Naive B cell (primary cell): ENCODE results near the gene USP27X. TPM values are rescaled to one million over a fixed set of nuclear protein-coding genes. Genes with fewer than 3 reads are reported as not detected.

Source experiments
- ATAC-seq, 2 donors: fragments of 150-1000 bp; cut with Tn5 transposase; 2 replicates each; pipeline ENCODE4 v1.10.0; 2021; ENCODE audit warnings: low read depth in 2 of 2, mild to moderate bottlenecking in 2 of 2, moderate library complexity in 2 of 2
- DNase-seq: peaks from one replicate; pipeline ENCODE4 v3.0.0; 2022
- H3K27ac Mint-ChIP-seq, 6 donors: one replicate each; pipeline ENCODE4 v1.8.0; 2020 to 2022; ENCODE audit warnings: mild to moderate bottlenecking in 6 of 6, mixed read lengths in 6 of 6, moderate library complexity in 5 of 6, inconsistent platforms in 2 of 6
- H3K27me3 Mint-ChIP-seq, 3 donors: one replicate each; pipeline ENCODE4 v1.8.0; 2021 to 2022; ENCODE audit warnings: mixed read lengths in 3 of 3, mild to moderate bottlenecking in 1 of 3
- H3K36me3 Mint-ChIP-seq, 2 donors: one replicate each; pipeline ENCODE4 v1.8.0; 2020 to 2022; ENCODE audit warnings: mixed read lengths in 2 of 2, inconsistent platforms in 1 of 2, mild to moderate bottlenecking in 1 of 2
- H3K4me1 Mint-ChIP-seq, 3 donors: one replicate each; pipeline ENCODE4 v1.8.0; 2020 to 2022; ENCODE audit warnings: mixed read lengths in 3 of 3, inconsistent platforms in 1 of 3, mild to moderate bottlenecking in 1 of 3, moderate library complexity in 1 of 3
- H3K4me3 Mint-ChIP-seq, 8 donors: one replicate each; pipeline ENCODE4 v1.8.0; 2020 to 2022; ENCODE audit warnings: mild to moderate bottlenecking in 8 of 8, mixed read lengths in 8 of 8, moderate library complexity in 8 of 8, inconsistent platforms in 2 of 8
- H3K9me3 Mint-ChIP-seq, 7 donors: one replicate each; pipeline ENCODE4 v1.8.0; 2020 to 2022; ENCODE audit warnings: mixed read lengths in 7 of 7, mild to moderate bottlenecking in 5 of 7, inconsistent platforms in 2 of 7, moderate library complexity in 1 of 7
- polyA plus RNA-seq, 6 donors: library from polyadenylated mRNA; unstranded; fragments of 300-500 nt; fragmentation: Illumina TruSeq; gene quantifications; one replicate each; pipeline ENCODE4 v1.2.3, GENCODE V29; 2021; ENCODE audit warnings: low read depth in 6 of 6

Gene USP27X
- polyA plus RNA-seq, 6 donors from 2014 or later = 0.35 to 1.4 (median 0.71) TPM; not detected in 1

DNA sequence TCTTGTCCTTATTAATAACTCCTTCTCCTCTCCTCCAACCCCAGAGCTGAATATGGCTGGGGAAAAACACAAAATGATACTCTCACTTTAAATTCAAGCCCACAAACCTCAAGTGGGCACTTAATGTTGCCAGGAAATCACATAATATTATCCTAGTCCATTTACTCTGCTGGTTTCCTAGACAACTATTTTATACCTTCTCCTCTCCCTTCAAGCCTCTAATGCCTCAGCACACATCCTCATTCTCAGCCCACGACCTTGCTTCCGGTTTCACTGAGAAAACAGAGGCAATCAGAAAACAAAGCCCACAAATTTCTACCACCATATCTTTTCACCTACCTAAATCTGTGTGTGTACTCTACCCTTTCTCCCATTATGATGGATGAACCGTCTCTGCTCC, 31.1 kb downstream of the USP27X start:
- Mint-ChIP-seq H3K9me3 (peaks cover 0 to 3% (median 0%) of the 10 kb centered on the region in 7 donors), H3K4me3 (peak overlapping the region in 1 of 8 donors; percentile 1), H3K4me1 (peaks cover 9 to 15% (median 13%) of the 10 kb centered on the region in 3 donors), H3K27me3 (peaks cover 0 to 8% (median 0%) of the 10 kb centered on the region in 3 donors), H3K36me3 (no peaks in the 10 kb centered on the region), H3K27ac (peak overlapping the region in 5 of 6 donors; percentile 65 to 98 (median 91))
- peak; percentile 91 to 97 for ATAC-seq
- peak; percentile 7 for DNase-seq

- Mint-ChIP-seq H3K27ac (no peak overlapping the region), H3K27me3 (peaks cover 0 to 8% (median 0%) of the 10 kb centered on the region in 3 donors), H3K4me3 (no peak overlapping the region), H3K9me3 (peaks cover 0 to 3% (median 0%) of the 10 kb centered on the region in 7 donors), H3K4me1 (peaks cover 9 to 15% (median 13%) of the 10 kb centered on the region in 3 donors), H3K36me3 (no peaks in the 10 kb centered on the region)
- ATAC-seq (no peak), DNase-seq (no peak)
Observed at GRCh38 chrX:49912086-49912485, 32.8 kb downstream of the USP27X start.

DNA sequence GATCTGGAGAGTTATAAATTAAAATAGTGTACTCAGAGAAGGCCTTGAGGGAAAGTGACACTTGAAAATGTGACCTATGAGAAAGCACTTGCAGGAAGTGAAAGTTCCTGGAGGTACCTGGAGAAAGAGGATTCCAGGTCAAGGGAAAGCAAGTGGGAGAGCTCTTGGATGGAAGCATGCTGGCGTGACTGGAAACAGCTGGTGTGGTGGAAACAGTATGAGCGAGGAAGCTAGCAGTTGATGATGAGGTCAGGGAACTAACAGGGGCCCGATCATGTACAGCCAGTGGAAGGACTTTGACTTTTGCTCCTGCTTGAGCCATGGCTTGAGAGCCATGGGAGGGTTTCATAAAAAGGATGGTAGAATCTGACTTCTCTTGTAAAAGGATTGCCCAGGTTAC, 33.6 kb downstream of the USP27X start:
- DNase-seq = no peak
- Mint-ChIP-seq H3K27me3 (peaks cover 0 to 8% (median 0%) of the 10 kb centered on the region in 3 donors), H3K4me3 (no peak overlapping the region)

GRCh38 chrX:49915361-49916222, 36.3 kb downstream of the USP27X start:
- H3K27ac Mint-ChIP-seq = no peak overlapping the region
- no peaks in the 10 kb centered on the region for H3K36me3 Mint-ChIP-seq
- no peaks in the 10 kb centered on the region for H3K27me3 Mint-ChIP-seq
- H3K4me3 Mint-ChIP-seq = no peak overlapping the region
- H3K4me1 Mint-ChIP-seq = peaks cover under 1 to 5% (median 3%) of the 10 kb centered on the region in 3 donors
- DNase-seq (peak; percentile 47), ATAC-seq (peak; percentile 68)
- H3K9me3 Mint-ChIP-seq = no peaks in the 10 kb centered on the region

More for the DNA sequence above, 33.6 kb downstream of the USP27X start:
- H3K27ac Mint-ChIP-seq = no peak overlapping the region
- no peaks in the 10 kb centered on the region for H3K36me3 Mint-ChIP-seq
- ATAC-seq = no peak
- peaks cover 9 to 15% (median 13%) of the 10 kb centered on the region in 3 donors for H3K4me1 Mint-ChIP-seq
- peaks cover 0 to 3% (median 0%) of the 10 kb centered on the region in 7 donors for H3K9me3 Mint-ChIP-seq

- ATAC-seq (no peak), DNase-seq (peak; percentile 25)
- Mint-ChIP-seq H3K27me3 (no peaks in the 10 kb centered on the region), H3K4me1 (peaks cover 0 to 9% (median 8%) of the 10 kb centered on the region in 3 donors), H3K36me3 (no peaks in the 10 kb centered on the region), H3K4me3 (peak overlapping the region in 1 of 8 donors; percentile 56), H3K27ac (no peak overlapping the region), H3K9me3 (no peaks in the 10 kb centered on the region)
Observed at GRCh38 chrX:49919617-49920016, 40.3 kb downstream of the USP27X start.

DNA sequence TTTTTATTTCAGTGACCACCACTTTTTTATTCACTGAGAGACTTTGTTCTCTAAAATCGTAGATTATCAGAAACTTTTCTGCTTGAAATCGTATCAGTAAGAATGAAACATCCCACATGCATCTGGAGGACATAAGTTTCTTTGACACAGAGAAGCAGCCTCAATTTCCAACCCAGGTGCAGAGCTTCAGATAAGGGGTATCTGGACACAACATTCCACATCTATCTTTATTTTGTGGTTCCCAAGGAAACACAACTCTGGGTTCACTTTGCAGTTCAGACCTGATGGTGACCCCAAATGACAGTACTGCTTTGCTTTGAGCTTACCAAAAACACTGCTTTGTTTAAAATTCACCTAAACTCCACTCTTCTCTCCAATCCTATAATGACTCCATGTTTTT, 41.8 kb downstream of the USP27X start:
- H3K27me3 Mint-ChIP-seq = no peaks in the 10 kb centered on the region
- DNase-seq = no peak
- H3K27ac Mint-ChIP-seq = peak overlapping the region in 1 of 6 donors; percentile 84
- H3K36me3 Mint-ChIP-seq = no peaks in the 10 kb centered on the region
- peaks cover 0 to 9% (median 8%) of the 10 kb centered on the region in 3 donors for H3K4me1 Mint-ChIP-seq
- ATAC-seq = no peak
- peak overlapping the region in 1 of 8 donors; percentile 90 for H3K4me3 Mint-ChIP-seq
- H3K9me3 Mint-ChIP-seq = no peaks in the 10 kb centered on the region

GRCh38 chrX:49922291-49923241, 43.3 kb downstream of the USP27X start, which contains the start of gene CLCN5:
Gene CLCN5, plus strand, starts transcription at chrX:49922596. Its CDS starts 2,703 bp downstream, at chrX:49925299.
- ATAC-seq (peak; percentile 95), DNase-seq (peak; percentile 92)
- H3K9me3 Mint-ChIP-seq = no peaks in the 10 kb centered on the region
- peak within 1 kb of the TSS; percentile 78 to 93 (median 90) for H3K4me3 Mint-ChIP-seq
- H3K27me3 Mint-ChIP-seq = no peaks in the 10 kb centered on the region
- peak within 1 kb of the TSS; percentile 9 to 92 (median 72) for H3K27ac Mint-ChIP-seq
- peaks cover 0 to 9% (median 8%) of the 10 kb centered on the region in 3 donors for H3K4me1 Mint-ChIP-seq
- H3K36me3 Mint-ChIP-seq = no peaks in the 10 kb centered on the region

DNA sequence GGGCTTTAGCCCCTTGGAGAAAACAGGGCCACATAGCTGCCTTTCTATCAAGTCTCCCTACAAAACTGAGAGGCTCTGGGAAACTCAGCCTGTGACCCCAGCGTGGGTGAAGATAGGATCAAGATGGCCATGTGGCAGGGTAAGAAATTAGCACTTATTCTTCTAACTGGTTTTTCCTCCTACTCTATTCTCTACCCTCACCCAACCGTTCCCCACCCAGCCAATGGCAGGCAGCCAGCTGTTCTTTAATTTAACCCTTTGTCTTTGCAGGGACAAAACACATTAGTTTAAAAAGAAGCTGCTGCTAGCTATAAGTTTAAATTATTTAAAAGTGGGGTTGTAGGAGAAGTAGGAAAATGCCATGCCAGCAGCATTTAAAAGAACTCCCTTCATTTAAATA, 45.9 kb downstream of the USP27X start:
- no peak for ATAC-seq
- Mint-ChIP-seq H3K27me3 (no peaks in the 10 kb centered on the region), H3K9me3 (no peaks in the 10 kb centered on the region), H3K4me3 (peak overlapping the region in 2 of 8 donors; percentile 22 to 30), H3K36me3 (no peaks in the 10 kb centered on the region), H3K4me1 (peaks cover 0 to 9% (median 4%) of the 10 kb centered on the region in 3 donors), H3K27ac (no peak overlapping the region)
- no peak for DNase-seq

- Mint-ChIP-seq H3K9me3 (no peaks in the 10 kb centered on the region), H3K27ac (no peak overlapping the region), H3K4me1 (no peaks in the 10 kb centered on the region), H3K27me3 (no peaks in the 10 kb centered on the region), H3K36me3 (no peaks in the 10 kb centered on the region), H3K4me3 (no peak overlapping the region)
- ATAC-seq (no peak), DNase-seq (no peak)
Observed at GRCh38 chrX:49930039-49930438, 50.8 kb downstream of the USP27X start.

Other genes with a start within 250 kb of the USP27X start
- gene PAGE1, start 183.5 kb upstream of the USP27X start, polyA plus RNA-seq = not detected
- gene PAGE4, start 50.2 kb upstream of the USP27X start, polyA plus RNA-seq = not detected
- gene CLCN5, start 43.1 kb downstream of the USP27X start, polyA plus RNA-seq = 1 to 10 TPM in 2 of 6 donors, under 1 TPM in 3, not detected in 1; 0.62 to 1.4 (median 0.98) TPM